Measurements from ENCODE around the gene MFSD6. TPM values are rescaled to one million over a fixed set of nuclear protein-coding genes. Genes with fewer than 3 reads are reported as not detected.
"Not testable (repeated sequence)": the region's sequence is repeated elsewhere in the genome, so short reads cannot be mapped to it uniquely, and the experiment has no call there.

Gene MFSD6
- total RNA-seq, 1 experiment from 2014 or later, result 8.2 TPM

GRCh38 chr2:190500054-190500502 lies 91.9 kb downstream of the MFSD6 start:
- no peak for DNase-seq (ENCODE audit: low read depth)

- no peak for DNase-seq (ENCODE audit: low read depth)
Measured at GRCh38 chr2:190501231-190501630, 93.1 kb downstream of the MFSD6 start.

GRCh38 chr2:190501702-190502407 lies 93.7 kb downstream of the MFSD6 start:
- DNase-seq (ENCODE audit: low read depth), result no peak

- DNase-seq (ENCODE audit: low read depth), result no peak
Measured at GRCh38 chr2:190503088-190503487, 94.9 kb downstream of the MFSD6 start.

GRCh38 chr2:190504912-190505311 lies 96.8 kb downstream of the MFSD6 start:
- DNase-seq (ENCODE audit: low read depth), result peak; percentile 25

- no peak for DNase-seq (ENCODE audit: low read depth)
Measured at GRCh38 chr2:190505696-190506095, 97.5 kb downstream of the MFSD6 start.

GRCh38 chr2:190506666-190507065 lies 98.5 kb downstream of the MFSD6 start:
- no peak for DNase-seq (ENCODE audit: low read depth)

- no peak for DNase-seq (ENCODE audit: low read depth)
Measured at GRCh38 chr2:190507135-190507534, 99.0 kb downstream of the MFSD6 start.

- DNase-seq (ENCODE audit: low read depth), result not testable (repeated sequence)
Measured at GRCh38 chr2:190509895-190510294, 101.7 kb downstream of the MFSD6 start.

GRCh38 chr2:190511104-190511503 lies 102.9 kb downstream of the MFSD6 start:
- peak; percentile 33 for DNase-seq (ENCODE audit: low read depth)

- DNase-seq (ENCODE audit: low read depth), result peak; percentile 36
Measured at GRCh38 chr2:190512539-190513095, 104.5 kb downstream of the MFSD6 start.

- DNase-seq (ENCODE audit: low read depth), result no peak
Measured at GRCh38 chr2:190513877-190514276, 105.7 kb downstream of the MFSD6 start.

GRCh38 chr2:190514676-190515075 lies 106.5 kb downstream of the MFSD6 start:
- DNase-seq (ENCODE audit: low read depth), result no peak

- no peak for DNase-seq (ENCODE audit: low read depth)
Measured at GRCh38 chr2:190515687-190516086, 107.5 kb downstream of the MFSD6 start.

GRCh38 chr2:190517468-190517867 lies 109.3 kb downstream of the MFSD6 start:
- no peak for DNase-seq (ENCODE audit: low read depth)

- DNase-seq (ENCODE audit: low read depth), result no peak
Measured at GRCh38 chr2:190519975-190520767, 112.0 kb downstream of the MFSD6 start.

GRCh38 chr2:190524928-190525327 lies 116.8 kb downstream of the MFSD6 start:
- no peak for DNase-seq (ENCODE audit: low read depth)

- DNase-seq (ENCODE audit: low read depth), result no peak
Measured at GRCh38 chr2:190526105-190526750, 118.1 kb downstream of the MFSD6 start.

- DNase-seq (ENCODE audit: low read depth), result no peak
Measured at GRCh38 chr2:190527214-190527613, 119.1 kb downstream of the MFSD6 start.

- no peak for DNase-seq (ENCODE audit: low read depth)
Measured at GRCh38 chr2:190527918-190528317, 119.8 kb downstream of the MFSD6 start.

GRCh38 chr2:190528521-190529001 lies 120.4 kb downstream of the MFSD6 start:
- no peak for DNase-seq (ENCODE audit: low read depth)
